NCI-H187 treated with DMSO at 0.1 percent for 48 hours (cell line): ENCODE results near the gene FMN1.

Source experiments
- DNase-seq: peaks from one replicate; lab custom pipeline; 2025; lab: John Stamatoyannopoulos, UW

The FMN1 gene

GRCh38 chr15:32823750-32824149 lies 370.8 kb downstream of the FMN1 start:
- DNase-seq = no peak

- DNase-seq = no peak
These were observed 371.8 kb downstream of the FMN1 start for GRCh38 chr15:32822739-32823138.

DNA sequence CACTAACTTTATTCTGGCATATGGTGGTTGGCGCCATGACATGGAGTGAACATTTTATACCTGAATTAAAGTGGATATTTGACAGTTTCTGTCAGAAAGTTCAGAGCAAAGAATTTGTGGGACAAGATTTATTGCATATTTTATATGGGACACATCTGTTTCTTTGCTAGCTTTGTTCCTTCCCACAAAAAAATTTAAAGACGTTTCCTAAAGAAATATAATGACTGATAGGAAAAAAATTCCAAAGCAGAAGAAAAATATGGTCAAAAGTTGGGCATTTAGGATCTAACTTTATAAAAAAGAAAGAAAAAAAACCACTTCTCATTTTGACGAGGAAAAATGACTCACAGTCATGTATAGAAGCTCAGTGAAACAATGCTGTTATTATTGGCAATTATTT lies 375.1 kb downstream of the FMN1 start:
- no peak for DNase-seq

DNA sequence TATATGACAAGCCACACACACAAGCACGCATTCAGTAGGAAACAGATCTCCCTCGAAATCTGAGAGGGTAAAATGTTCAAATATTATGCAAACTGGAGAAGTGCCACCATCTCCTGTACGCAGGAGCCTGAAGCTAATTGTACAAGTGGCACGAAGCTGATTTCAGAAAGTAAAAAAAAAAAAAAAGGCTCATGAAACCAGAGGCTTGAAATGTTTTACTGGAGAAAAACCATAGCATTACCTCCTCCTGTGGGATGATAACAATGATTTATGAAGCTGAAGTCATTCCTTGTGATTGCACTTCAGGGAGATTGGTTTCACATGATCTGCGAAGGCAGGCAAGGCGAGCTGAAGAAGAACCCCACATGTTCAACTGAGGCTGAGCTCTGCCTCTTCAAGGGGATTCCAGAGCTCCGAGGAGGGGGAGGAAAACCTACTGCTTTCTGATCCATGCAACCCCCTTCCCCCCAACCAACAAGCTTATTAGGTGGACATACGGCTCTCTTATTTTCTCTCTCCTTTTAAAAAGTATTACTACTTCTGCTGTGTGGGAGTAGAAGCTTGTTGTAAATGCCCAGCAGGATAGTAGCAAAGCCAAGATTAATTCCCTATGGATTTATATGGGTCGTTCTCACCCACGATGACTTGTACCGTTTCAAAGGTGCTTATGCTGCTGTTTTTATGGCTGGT lies 375.6 kb downstream of the FMN1 start:
- DNase-seq = no peak

DNA sequence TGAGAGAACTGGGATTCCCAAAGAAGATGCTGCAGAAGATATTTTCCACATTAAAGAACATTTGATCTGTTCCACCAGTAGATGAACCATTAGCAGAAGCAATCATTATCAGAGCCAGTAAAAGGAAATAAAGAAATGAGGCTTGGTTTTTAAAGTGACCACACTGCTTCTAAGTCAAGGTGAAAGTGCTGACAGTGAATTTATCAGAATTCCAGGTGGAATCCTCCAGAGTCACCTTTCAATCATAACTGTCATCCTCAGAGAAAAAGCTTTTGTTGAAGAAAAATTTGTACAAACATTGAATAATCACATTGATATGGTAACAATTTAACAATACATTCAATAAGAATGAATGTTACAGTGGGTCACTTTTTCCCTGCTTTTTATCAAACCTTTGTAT lies 376.9 kb downstream of the FMN1 start:
- DNase-seq = no peak

DNA sequence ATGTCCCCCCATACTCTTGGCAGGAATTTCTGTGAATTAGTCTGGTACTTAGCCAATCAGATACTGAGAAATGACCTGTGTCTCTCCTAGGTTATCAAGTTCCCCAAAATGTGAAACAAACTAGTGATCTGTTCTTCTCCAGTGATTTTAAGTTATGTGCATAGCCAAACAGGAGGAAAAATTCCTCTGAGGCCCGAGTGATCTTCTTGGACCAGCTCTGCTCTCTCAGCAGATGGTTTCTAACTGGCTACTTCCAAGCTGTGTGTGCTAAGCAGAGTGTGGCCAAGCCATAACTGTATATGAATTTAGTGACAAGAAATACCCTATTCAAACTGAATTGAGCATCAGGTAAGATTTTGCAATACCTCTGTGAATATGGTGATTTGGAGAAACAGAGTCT lies 387.2 kb downstream of the FMN1 start:
- DNase-seq = no peak

DNA sequence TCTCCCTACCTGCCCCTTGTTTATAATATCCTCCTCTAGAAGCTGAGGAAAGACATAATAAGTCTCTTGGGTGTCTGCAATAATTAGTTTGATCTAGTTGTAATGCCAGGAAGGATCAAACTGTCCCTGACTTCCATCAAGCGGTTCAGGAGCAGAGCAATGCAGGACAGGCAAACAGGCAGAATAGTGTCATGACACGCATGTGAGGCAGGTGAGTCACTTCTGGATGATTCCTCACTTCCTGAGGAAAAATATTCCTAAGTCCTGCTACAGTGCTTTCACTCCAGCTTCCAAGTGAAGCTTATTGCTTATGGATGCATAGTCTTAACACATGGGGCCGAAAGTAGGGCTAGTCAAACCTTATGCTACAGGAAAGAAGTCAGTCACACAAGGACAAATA lies 390.9 kb downstream of the FMN1 start:
- no peak for DNase-seq

- DNase-seq = no peak
These were observed 392.1 kb downstream of the FMN1 start for GRCh38 chr15:32802286-32802936.

DNA sequence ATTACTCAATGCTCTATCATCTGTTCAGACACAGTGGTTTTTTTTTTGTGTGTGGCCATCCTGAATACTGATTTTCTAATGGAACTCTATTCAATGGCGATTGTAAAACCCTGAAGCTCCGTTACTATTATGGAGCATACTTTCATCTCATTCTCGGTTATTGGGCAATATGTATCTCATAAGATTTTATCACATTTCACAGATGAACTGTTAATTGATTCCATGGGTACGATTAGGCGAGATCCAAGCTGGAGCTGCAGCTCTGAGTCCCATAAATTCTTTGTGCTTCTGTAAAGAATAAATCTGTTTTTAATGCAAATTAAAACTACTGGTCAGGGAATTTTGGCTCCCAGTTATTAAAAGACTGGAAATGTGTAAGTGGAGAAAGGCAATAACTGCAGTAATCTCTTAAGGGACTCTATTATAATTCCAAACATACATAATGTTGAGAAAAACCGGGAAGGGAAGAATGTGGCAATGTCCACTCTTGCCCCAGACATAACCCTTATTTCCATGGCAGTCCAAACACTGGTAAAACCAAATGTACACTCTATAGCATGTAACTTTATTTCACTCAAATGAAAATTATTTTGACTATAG lies 394.5 kb downstream of the FMN1 start:
- no peak for DNase-seq

DNA sequence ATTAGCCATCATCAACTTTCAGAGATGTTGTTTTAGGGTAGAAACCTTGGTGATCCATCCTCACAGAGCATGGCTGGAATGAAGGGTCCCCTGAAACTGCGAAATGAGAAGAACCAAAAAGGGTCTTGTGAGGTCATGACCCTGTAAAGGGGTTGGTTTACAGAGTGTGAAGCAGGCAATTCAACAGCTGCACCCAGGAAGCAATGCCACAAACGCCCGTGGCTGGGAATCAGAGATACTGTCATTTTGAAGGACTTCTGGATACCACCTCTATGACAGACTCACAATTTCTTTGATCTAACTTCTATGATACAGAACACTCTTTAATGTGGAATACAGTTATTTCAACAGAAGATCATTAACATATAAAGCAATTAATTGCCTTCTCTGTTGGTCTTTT lies 397.7 kb downstream of the FMN1 start:
- no peak for DNase-seq

DNA sequence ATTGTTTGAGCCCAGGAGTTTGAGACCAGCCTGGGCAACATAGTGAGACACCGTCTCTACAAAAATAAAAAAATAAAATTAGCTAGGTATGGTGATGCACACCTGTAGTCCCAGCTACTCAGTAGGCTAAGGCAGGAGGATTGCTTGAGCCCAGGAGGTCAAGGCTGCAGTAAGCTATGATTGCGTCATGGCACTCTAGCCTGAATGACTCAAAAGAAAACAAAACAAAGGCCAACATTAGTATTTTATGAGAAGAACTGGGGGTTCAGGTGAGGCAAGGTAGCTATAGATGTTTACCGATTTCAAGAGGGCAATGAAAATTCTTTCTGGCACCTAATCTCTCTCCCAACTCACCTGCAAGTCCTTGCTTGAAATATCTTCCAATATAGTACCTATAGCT lies 399.5 kb downstream of the FMN1 start:
- DNase-seq = no peak

DNA sequence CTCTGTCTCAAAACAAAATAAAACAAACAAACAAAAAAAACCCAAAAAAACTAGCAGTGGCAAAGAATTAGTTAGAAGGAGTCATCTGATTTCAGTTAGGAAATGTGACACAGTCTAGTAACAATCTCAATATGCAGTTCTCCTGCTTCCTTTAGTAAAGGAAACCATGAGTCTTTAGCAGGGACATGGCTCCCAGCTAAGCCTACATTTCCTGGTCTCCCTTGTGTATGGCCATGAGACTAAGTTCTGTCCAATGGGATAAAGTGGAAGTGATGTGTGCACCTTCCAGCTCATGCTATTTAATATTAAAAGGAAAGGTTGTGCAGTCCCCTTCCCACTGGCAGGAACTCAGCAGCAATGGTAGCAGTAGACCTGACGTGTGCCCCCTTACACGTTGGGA lies 402.1 kb downstream of the FMN1 start:
- DNase-seq = no peak

- DNase-seq = no peak
These were observed 404.0 kb downstream of the FMN1 start for GRCh38 chr15:32790352-32790999.

GRCh38 chr15:32787949-32788348 lies 406.6 kb downstream of the FMN1 start:
- DNase-seq = no peak

DNA sequence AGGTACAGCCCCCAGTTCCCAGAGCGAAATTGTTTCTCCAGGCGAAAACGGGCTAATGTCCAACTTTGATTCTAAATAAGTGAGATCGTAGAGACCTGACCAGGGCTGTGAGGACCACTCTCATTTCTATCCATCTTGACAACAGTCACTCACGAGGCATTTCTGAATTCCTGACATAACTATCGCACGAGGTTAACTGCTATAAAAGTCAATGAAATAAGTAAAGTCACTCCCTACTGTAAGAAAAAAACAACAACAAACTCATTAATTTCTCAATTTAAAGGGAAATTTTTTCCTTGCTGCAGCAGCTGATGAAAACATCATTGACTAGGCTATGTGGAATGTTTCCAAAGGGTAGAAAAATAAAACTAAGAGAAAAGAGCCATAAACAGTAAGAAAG lies 407.6 kb downstream of the FMN1 start:
- DNase-seq = no peak

- DNase-seq = no peak
These were observed 409.9 kb downstream of the FMN1 start for GRCh38 chr15:32784581-32784980.

DNA sequence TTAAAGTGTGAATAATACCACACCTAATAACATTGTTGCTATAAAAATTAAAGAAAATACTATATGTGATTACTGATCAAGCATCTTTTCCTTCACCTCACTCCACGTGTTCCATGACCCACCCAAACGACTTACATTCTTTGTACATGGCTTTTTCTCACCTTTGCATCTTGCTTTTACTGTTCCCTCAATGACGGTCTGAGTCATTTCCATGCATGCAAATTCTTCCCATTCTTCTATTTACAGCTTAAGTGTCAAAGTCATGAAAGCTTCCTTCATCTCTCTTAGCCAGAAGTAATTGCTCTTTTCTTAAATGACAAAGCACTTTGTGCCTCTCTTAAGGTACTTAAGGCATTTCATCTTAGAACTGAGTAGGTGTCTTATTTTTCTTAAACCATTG lies 412.7 kb downstream of the FMN1 start:
- no peak for DNase-seq

DNA sequence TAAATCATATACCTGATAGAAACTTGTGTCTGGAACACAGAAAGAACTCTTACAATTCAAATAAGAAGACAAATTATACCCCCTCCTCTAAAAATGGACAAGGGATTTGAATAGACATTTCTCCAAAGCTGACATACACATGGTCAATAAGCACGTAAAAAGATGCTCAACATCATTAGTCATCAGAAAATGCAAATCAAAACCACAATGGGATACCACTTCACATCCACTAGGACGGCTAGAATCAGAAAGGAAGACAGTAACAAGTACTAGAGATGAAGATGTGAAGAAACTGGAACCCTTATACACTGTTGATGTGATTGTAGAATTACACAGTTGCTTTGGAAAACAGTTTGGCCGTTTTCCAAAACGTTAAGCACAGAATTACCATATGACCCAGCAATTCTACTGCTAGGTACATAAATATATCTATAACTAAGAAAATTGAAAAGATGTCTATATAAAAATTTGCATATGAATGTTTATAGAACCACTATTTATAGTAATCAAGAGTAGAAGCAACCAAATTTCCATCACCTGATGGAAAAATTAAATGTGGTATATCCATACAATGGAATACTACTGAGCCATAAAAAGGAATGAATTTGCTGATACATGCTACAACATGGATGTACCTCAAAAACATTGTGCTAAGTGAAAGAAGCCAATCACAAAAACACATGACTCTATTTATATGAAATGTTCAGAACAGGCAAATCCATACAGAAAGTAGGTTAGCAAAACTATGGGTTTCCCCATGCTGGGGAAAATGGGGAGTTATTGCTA lies 415.9 kb downstream of the FMN1 start:
- DNase-seq = no peak

DNA sequence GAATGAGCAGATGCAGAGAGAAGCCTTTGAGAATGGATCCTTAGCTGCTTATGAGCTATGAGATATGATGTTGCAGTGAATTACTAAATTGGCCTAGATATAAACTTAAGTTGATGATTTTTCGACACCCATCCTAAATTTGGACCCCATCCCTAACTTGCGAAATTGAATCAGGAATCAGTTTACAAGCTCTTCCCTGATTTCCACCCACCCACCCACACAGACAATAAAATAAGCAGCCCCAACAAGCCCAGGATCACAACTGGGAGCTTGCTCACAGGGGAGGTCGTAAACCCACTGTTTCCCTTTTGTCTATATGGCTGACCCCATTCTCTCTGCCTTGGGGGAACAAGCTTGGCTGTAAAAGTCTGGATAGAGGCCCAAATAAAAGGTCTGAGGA lies 419.4 kb downstream of the FMN1 start:
- no peak for DNase-seq

DNA sequence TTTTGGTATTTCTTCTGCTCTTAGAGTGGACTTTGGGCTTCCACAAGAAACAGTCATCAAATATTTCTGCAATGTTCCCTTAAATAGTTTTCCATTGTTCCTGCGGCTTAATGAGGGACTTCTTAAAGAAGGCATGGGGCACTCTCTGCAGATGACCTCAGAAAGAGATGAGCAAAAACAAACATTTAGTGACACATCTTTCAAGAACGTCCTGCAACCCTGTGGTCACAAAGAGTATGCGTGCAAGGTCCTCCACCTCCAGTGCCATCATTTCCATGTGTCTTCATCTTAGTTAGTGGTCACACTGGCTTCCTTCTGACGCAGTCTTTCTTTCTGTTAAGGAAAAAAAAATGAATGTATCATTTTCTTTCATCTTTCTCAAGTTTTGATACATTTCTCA lies 420.5 kb downstream of the FMN1 start:
- no peak for DNase-seq

DNA sequence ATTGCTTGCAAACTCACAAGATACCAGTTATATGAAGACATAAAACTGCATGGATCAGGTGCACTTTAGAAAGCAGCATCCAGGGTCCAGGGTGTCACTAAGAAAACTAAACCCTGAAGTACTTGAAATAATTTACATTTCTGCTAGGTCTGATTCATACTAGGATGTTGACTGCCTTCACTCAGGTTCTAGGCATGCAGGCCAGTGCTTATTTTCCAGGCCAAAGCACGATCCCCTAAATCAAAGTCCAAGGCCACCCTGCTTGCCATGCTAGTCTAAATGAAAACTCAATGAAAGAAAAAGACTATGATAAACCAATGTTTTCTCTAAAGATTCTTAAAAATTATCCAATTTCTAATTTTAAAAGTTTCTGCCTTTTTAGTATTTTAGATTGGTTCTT lies 427.3 kb downstream of the FMN1 start:
- no peak for DNase-seq

GRCh38 chr15:32766101-32766500 lies 428.4 kb downstream of the FMN1 start:
- DNase-seq = no peak
